ENCODE results near the gene TBX2. TPM values are rescaled to one million over a fixed set of nuclear protein-coding genes. Genes with fewer than 3 reads are reported as not detected.
A peak's percentile ranks its signal among the peaks of the same experiment; 100 is the strongest.

TBX2 gene
- total and polyA plus RNA-seq, 9 of the 15 experiments (the other 6 are each of a cell fraction or from before 2014, with no cell fraction given), result 0.18 TPM; not detected in 8

GRCh38 chr17:61351745-61352407 is 47.8 kb upstream of the TBX2 start:
- ChIA-PET POLR2A (interaction anchor here (0.6 to 0.8 kb wide), 3 partner anchors 10 to 131 kb away, joined by 3 to 4 read pairs (median 3); no protein-coding TSS in a partner anchor), CTCF (ENCODE audit: low intra/inter-chr PET ratio) (no interaction called here)
- 0% methylated on average over 5 of the region's 5 CpGs for whole genome bisulfite sequencing (ENCODE audit: insufficient coverage, low coverage, missing lambda C conversion rate)
- Histone ChIP-seq H3K9me1 (ENCODE audit: control insufficient read depth, insufficient read depth, low read length) (no peaks in the 10 kb centered on the region), H4K20me1 (replicated peaks; ENCODE audit: control insufficient read depth, insufficient read depth, low read length) (no peaks in the 10 kb centered on the region), H3K27ac (ENCODE audit: extremely low read depth, low read depth, low read length) (no peak overlapping the region), H3K27me3 (ENCODE audit: control insufficient read depth in 2 of 2, insufficient read depth in 2 of 2, low read length in 2 of 2) (peaks cover 17 to 56% of the 10 kb centered on the region in 2 experiments; a peak in 4 of 5 replicates), H2AFZ (ENCODE audit: low read depth, low read length) (no peak overlapping the region), H3K4me1 (replicated peaks in 1 of 2; ENCODE audit: control insufficient read depth in 2 of 2, insufficient read depth in 2 of 2, low read length in 2 of 2) (no peaks in the 10 kb centered on the region), H3K9me3 (replicated peaks; ENCODE audit: control insufficient read depth, insufficient read depth, low read depth, low read length) (no peaks in the 10 kb centered on the region), H3K9ac (ENCODE audit: insufficient read depth in 1 of 2, low read depth in 2 of 2, low read length in 2 of 2) (no peak overlapping the region), H3K4me3 (no peak overlapping the region), H3K36me3 (ENCODE audit: control insufficient read depth, insufficient read depth, low read length) (no peaks in the 10 kb centered on the region), H3K79me2 (ENCODE audit: control insufficient read depth, insufficient read depth, low read length) (no peaks in the 10 kb centered on the region), H3K4me2 (ENCODE audit: insufficient read depth, low read length) (no peak overlapping the region)
- intact Hi-C loops (cut with micrococcal nuclease) (no loop called here), in situ Hi-C loops (cut with MboI) (no loop called here)
- FAIRE-seq, result no peak
- no peak for ATAC-seq
- TF ChIP-seq NONO (IDR thresholded peaks at IDR 0.05; ENCODE audit: low read depth in 2 of 2, low read length in 1 of 2) (no peak), ZBTB11 (CRISPR knock-in tag; IDR thresholded peaks at IDR 0.05) (peak in 1 of 3 experiments; percentile 75; a peak in 2 of 6 replicates)
- BruUV-seq (replicated peaks), result no TSS peak
- DNase-seq (ENCODE audit: extremely low read depth in 1 of 4, low spot score in 3 of 4), result no peak
